Breast epithelium (tissue), 4 donors: ENCODE results near the gene RASD2. TPM values are rescaled to one million over a fixed set of nuclear protein-coding genes. Genes with fewer than 3 reads are reported as not detected.

Source experiments
- DNase-seq, 2 donors: peaks; one replicate each; pipeline ENCODE4 v3.0.0-alpha.2; 2019; ENCODE audit warnings: low spot score in 2 of 2
- H3K27ac ChIP-seq, 2 donors: fragments of 200-600 bp; sonication (generic) in 1 of 2; one replicate each; pipeline ENCODE4 v1.5.1; 2016 to 2019; ENCODE audit warnings: mild to moderate bottlenecking in 1 of 2
- H3K27me3 ChIP-seq, 2 donors: fragments of 200-600 bp; sonication (generic) in 1 of 2; one replicate each; pipeline versions ENCODE4 v1.5.1 to v1.6.0; 2017 to 2019; ENCODE audit warnings: control low read depth in 1 of 2, mild to moderate bottlenecking in 1 of 2
- H3K36me3 ChIP-seq: fragments of 200-600 bp; one replicate; pipeline ENCODE4 v1.5.1; 2019
- H3K4me1 ChIP-seq, 2 donors: fragments of 200-600 bp; sonication (generic); one replicate each; pipeline ENCODE4 v1.5.1; 2016 to 2019; ENCODE audit warnings: control low read depth in 1 of 2
- H3K4me3 ChIP-seq, 3 donors: fragments of 200-600 bp; sonication (generic); 1 replicate in 2 of 3; 2 replicates in 1 of 3; pipeline ENCODE4 v1.5.1; 2016 to 2019; ENCODE audit warnings: mild to moderate bottlenecking in 3 of 3, moderate library complexity in 2 of 3
- H3K9me3 ChIP-seq, 2 donors: fragments of 200-600 bp; sonication (generic) in 1 of 2; one replicate each; pipeline ENCODE4 v1.5.1; 2016 to 2019; ENCODE audit warnings: control low read depth in 1 of 2
- CTCF ChIP-seq, 3 donors: fragments of 450-650 bp; IDR thresholded peaks; one replicate each; pipeline ENCODE4 v1.5.1; 2016 to 2017; ENCODE audit warnings: antibody characterized with exemption in 3 of 3, mild to moderate bottlenecking in 3 of 3, moderate library complexity in 3 of 3
- POLR2A ChIP-seq: fragments of 450-650 bp; IDR thresholded peaks from one replicate; pipeline ENCODE4 v1.6.1; 2016; ENCODE audit warnings: antibody characterized with exemption, mild to moderate bottlenecking, moderate library complexity
- POLR2AphosphoS5 ChIP-seq, 3 donors: sonication (generic); formaldehyde crosslinking; IDR thresholded peaks; one replicate each; pipeline ENCODE4 v1.6.1; 2017; ENCODE audit warnings: antibody characterized with exemption in 3 of 3
- intact Hi-C: fragments of 100-400 bp; cut with DNase I; formaldehyde crosslinking; loops from one replicate; pipeline ENCODE4 v1.15.1; 2023; ENCODE audit warnings: low total_unique reads
- total RNA-seq, 3 donors: library from RNA; depleted of rRNA; stranded (reverse); fragments of >200 nt; gene quantifications; one replicate each; pipeline ENCODE4 v1.1.0, GENCODE V29; 2016

Gene RASD2
- total RNA-seq, 3 donors from 2014 or later, result 0.16 to 1.3 (median 0.88) TPM

GRCh38 chr22:35586771-35587170 lies 46.1 kb downstream of the RASD2 start:
- peak overlapping the region in 1 of 2 donors; percentile 68 for H3K27ac ChIP-seq

DNA sequence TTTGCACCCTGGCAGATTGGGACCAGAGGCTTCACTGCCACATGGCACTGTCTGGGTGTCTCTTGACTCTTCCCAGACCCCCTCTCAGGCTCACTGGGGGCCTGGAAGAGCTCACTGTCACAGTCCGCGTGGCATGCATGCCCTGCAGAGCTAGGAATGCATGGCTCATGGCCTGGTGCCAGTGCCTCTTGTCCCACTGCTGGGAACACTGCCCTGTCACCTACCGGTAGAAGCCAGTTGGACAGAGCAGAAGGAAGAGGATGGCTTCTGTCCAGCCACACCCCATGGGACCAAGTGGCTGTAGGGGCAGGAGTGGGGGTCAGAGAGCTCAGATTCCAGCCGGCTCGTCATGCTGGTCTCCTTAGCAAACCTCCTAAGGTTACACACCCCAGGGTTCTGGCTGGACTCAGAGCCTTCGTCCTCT lies 46.8 kb downstream of the RASD2 start:
- TF ChIP-seq POLR2AphosphoS5 (IDR thresholded peaks at IDR 0.05), result peak in 1 of 3 donors; percentile 31
- TF ChIP-seq POLR2A, result no peak
- peak; percentile 24 to 41 (median 26) for TF ChIP-seq CTCF (IDR thresholded peaks at IDR 0.05)
- H3K9me3 ChIP-seq, result no peaks in the 10 kb centered on the region
- DNase-seq, result peak; percentile 79 to 91
- H3K27ac ChIP-seq, result peak overlapping the region; percentile 36 to 68
- H3K4me1 ChIP-seq, result peaks cover 4 to 11% of the 10 kb centered on the region in 2 donors
- no peaks in the 10 kb centered on the region for H3K27me3 ChIP-seq
- H3K36me3 ChIP-seq, result no peaks in the 10 kb centered on the region
- intact Hi-C loops, result loop anchor here (10.0 kb wide), 2 partner anchors 163 to 243 kb away; no protein-coding TSS in a partner anchor
- no peak overlapping the region for H3K4me3 ChIP-seq

More at GRCh38 chr22:35586771-35587170, 46.1 kb downstream of the RASD2 start:
- intact Hi-C loops, result loop anchor here (10.0 kb wide), 2 partner anchors 162 to 242 kb away; no protein-coding TSS in a partner anchor
- Histone ChIP-seq H3K4me1 (peaks cover 4 to 11% of the 10 kb centered on the region in 2 donors), H3K9me3 (no peaks in the 10 kb centered on the region), H3K36me3 (no peaks in the 10 kb centered on the region), H3K27me3 (no peaks in the 10 kb centered on the region), H3K4me3 (no peak overlapping the region)
- no peak for DNase-seq
- TF ChIP-seq POLR2A, result no peak
- TF ChIP-seq POLR2AphosphoS5 (IDR thresholded peaks at IDR 0.05), result no peak
- no peak for TF ChIP-seq CTCF (IDR thresholded peaks at IDR 0.05)

DNA sequence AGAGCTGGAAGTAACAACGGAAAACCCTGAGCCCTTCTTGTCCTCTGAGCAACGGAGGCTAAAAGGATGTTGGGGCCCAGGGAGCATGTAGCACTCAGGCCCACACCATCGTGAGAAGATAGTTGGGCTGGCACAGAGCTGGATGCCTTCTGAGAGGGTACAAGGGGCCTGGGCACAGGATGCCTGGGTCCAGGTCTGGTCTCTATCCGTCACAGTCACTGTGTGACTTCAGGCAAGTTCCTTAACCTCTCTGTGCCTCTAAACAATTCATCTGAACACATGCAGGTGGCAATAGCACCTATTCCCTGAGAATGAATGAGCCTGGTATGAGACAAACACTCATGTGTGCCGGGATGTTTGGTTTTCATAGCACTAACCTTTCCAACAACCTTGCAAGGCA lies 47.3 kb downstream of the RASD2 start:
- Histone ChIP-seq H3K36me3 (no peaks in the 10 kb centered on the region), H3K4me3 (no peak overlapping the region), H3K27me3 (no peaks in the 10 kb centered on the region), H3K4me1 (peaks cover 1 to 11% of the 10 kb centered on the region in 2 donors), H3K9me3 (no peaks in the 10 kb centered on the region), H3K27ac (peak overlapping the region; percentile 46 to 68)
- DNase-seq, result no peak
- intact Hi-C loops, result loop anchor here (10.0 kb wide), 2 partner anchors 163 to 243 kb away; no protein-coding TSS in a partner anchor
- TF ChIP-seq CTCF (IDR thresholded peaks at IDR 0.05) (no peak), POLR2AphosphoS5 (IDR thresholded peaks at IDR 0.05) (no peak), POLR2A (no peak)

- peaks cover 0 to 11% of the 10 kb centered on the region in 2 donors for H3K4me1 ChIP-seq
- H3K27me3 ChIP-seq, result no peaks in the 10 kb centered on the region
- H3K9me3 ChIP-seq, result no peaks in the 10 kb centered on the region
- H3K36me3 ChIP-seq, result no peaks in the 10 kb centered on the region
- DNase-seq, result peak in 1 of 2 donors; percentile 20
- H3K27ac ChIP-seq, result peak overlapping the region; percentile 46 to 72
- intact Hi-C loops, result loop anchor here (10.0 kb wide), 2 partner anchors 164 to 244 kb away; no protein-coding TSS in a partner anchor
- no peak overlapping the region for H3K4me3 ChIP-seq
- TF ChIP-seq POLR2AphosphoS5 (IDR thresholded peaks at IDR 0.05) (no peak), CTCF (IDR thresholded peaks at IDR 0.05) (no peak), POLR2A (no peak)
These were observed 48.6 kb downstream of the RASD2 start for GRCh38 chr22:35589071-35589755.

GRCh38 chr22:35589756-35590093 lies 49.1 kb downstream of the RASD2 start:
- H3K4me1 ChIP-seq, result peaks cover 0 to 11% of the 10 kb centered on the region in 2 donors
- TF ChIP-seq POLR2AphosphoS5 (IDR thresholded peaks at IDR 0.05) (no peak), CTCF (IDR thresholded peaks at IDR 0.05) (no peak), POLR2A (no peak)
- no peaks in the 10 kb centered on the region for H3K27me3 ChIP-seq
- H3K36me3 ChIP-seq, result no peaks in the 10 kb centered on the region
- DNase-seq, result no peak
- no peaks in the 10 kb centered on the region for H3K9me3 ChIP-seq
- intact Hi-C loops, result loop anchor here (10.0 kb wide), 2 partner anchors 165 to 245 kb away; no protein-coding TSS in a partner anchor
- peak overlapping the region; percentile 46 to 72 for H3K27ac ChIP-seq
- H3K4me3 ChIP-seq, result no peak overlapping the region
